Measurements from ENCODE around the gene CYP39A1. TPM values are rescaled to one million over a fixed set of nuclear protein-coding genes. Genes with fewer than 3 reads are reported as not detected.

Gene CYP39A1
- total RNA-seq, 4 donors from 2014 or later, result 6.3 to 18.3 (median 13.0) TPM

GRCh38 chr6:46505693-46506512 is 146.7 kb downstream of the CYP39A1 start:
- DNase-seq, result no peak
- no peak for TF ChIP-seq POLR2A (IDR thresholded peaks at IDR 0.05)
- TF ChIP-seq CTCF (IDR thresholded peaks at IDR 0.05), result no peak
- H3K9me3 ChIP-seq, result no peaks in the 10 kb centered on the region
- no peak overlapping the region for H3K4me3 ChIP-seq (replicated peaks in 1 of 3)
- no peak overlapping the region for H3K27ac ChIP-seq
- peaks cover 3 to 7% of the 10 kb centered on the region in 2 donors for H3K4me1 ChIP-seq
- no peaks in the 10 kb centered on the region for H3K36me3 ChIP-seq
- no peaks in the 10 kb centered on the region for H3K27me3 ChIP-seq
- 90 to 91% methylated on average over 7 of the region's 7 CpGs for WGBS, 2 donors
- intact Hi-C loops (cut with DNase I), result no loop called here

GRCh38 chr6:46504242-46504641 is 148.4 kb downstream of the CYP39A1 start:
- no peaks in the 10 kb centered on the region for H3K9me3 ChIP-seq
- no peaks in the 10 kb centered on the region for H3K36me3 ChIP-seq
- DNase-seq, result no peak
- no peaks in the 10 kb centered on the region for H3K4me1 ChIP-seq
- H3K27ac ChIP-seq, result no peak overlapping the region
- no peak overlapping the region for H3K4me3 ChIP-seq (replicated peaks in 1 of 3)
- no peak for TF ChIP-seq POLR2A (IDR thresholded peaks at IDR 0.05)
- TF ChIP-seq CTCF (IDR thresholded peaks at IDR 0.05), result no peak
- intact Hi-C loops (cut with DNase I), result no loop called here
- H3K27me3 ChIP-seq, result no peaks in the 10 kb centered on the region

- WGBS, 2 donors, result 86 to 91% methylated on average over 2 of the region's 2 CpGs
- Histone ChIP-seq H3K36me3 (no peaks in the 10 kb centered on the region), H3K9me3 (no peaks in the 10 kb centered on the region), H3K27ac (no peak overlapping the region), H3K27me3 (no peaks in the 10 kb centered on the region), H3K4me3 (replicated peaks in 1 of 3) (no peak overlapping the region), H3K4me1 (no peaks in the 10 kb centered on the region)
- no peak for TF ChIP-seq CTCF (IDR thresholded peaks at IDR 0.05)
- TF ChIP-seq POLR2A (IDR thresholded peaks at IDR 0.05), result no peak
- DNase-seq, result no peak
- intact Hi-C loops (cut with DNase I), result no loop called here
Measured at GRCh38 chr6:46502486-46503119, 150.0 kb downstream of the CYP39A1 start.

GRCh38 chr6:46501136-46502089 is 151.2 kb downstream of the CYP39A1 start:
- intact Hi-C loops (cut with DNase I), result no loop called here
- Histone ChIP-seq H3K9me3 (no peaks in the 10 kb centered on the region), H3K27ac (no peak overlapping the region), H3K4me1 (no peaks in the 10 kb centered on the region), H3K36me3 (no peaks in the 10 kb centered on the region), H3K27me3 (no peaks in the 10 kb centered on the region), H3K4me3 (replicated peaks in 1 of 3) (no peak overlapping the region)
- TF ChIP-seq POLR2A (IDR thresholded peaks at IDR 0.05), result no peak
- TF ChIP-seq CTCF (IDR thresholded peaks at IDR 0.05), result no peak
- WGBS, 2 donors, result 84 to 87% methylated on average over 8 of the region's 8 CpGs
- no peak for DNase-seq
